Measurements from ENCODE around the gene TMEM208.

Gene TMEM208

DNA sequence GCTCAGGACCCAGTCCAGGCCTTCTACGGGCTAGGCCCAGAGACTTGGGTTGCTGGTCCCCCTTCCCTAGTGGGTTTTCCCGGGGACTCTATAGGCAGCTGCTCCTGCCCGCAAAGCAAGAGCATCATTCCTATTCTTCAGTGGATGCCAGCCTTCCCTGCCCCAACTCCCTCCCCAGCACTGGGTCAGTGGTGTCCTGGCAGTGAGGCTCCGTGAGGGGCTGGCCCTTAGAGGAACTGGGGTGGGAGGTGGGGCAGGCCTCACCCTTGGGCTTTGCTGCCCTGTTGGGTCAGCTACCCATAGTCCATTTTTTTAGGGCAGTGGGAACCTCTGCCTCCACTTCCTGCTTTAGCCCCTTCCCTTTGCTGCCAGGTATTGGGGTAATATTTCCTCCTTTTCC is 44.5 kb downstream of the TMEM208 start:
- in situ Hi-C loops (cut with MboI; ENCODE audit: low sequenced_read_pairs): no loop called here

- in situ Hi-C loops (cut with MboI; ENCODE audit: low sequenced_read_pairs): no loop called here
Observed at GRCh38 chr16:67275321-67275720, 48.4 kb downstream of the TMEM208 start.

GRCh38 chr16:67277294-67277998 is 50.5 kb downstream of the TMEM208 start:
- in situ Hi-C loops (cut with MboI; ENCODE audit: low sequenced_read_pairs): no loop called here

- in situ Hi-C loops (cut with MboI; ENCODE audit: low sequenced_read_pairs): no loop called here
Observed at GRCh38 chr16:67277999-67278772, 51.3 kb downstream of the TMEM208 start.
